Central memory CD8-positive, alpha-beta T cell (primary cell): ENCODE data around the gene ANKMY1.
"Not testable (repeated sequence)": the region's sequence is repeated elsewhere in the genome, so short reads cannot be mapped to it uniquely, and the experiment has no call there.

ENCODE experiments used
- ATAC-seq: fragments of 150-1000 bp; cut with Tn5 transposase; replicated peaks from 2 replicates; pipeline ENCODE4 v1.10.0; 2022; ENCODE audit warnings: mild to moderate bottlenecking, moderate FRiP score, moderate number of reproducible peaks; ENCODE audit not compliant: poor library complexity, severe bottlenecking; ENCODE audit errors: extremely low read depth
- DNase-seq, 2 donors: peaks; one replicate each; pipeline ENCODE4 v3.0.0; 2021; ENCODE audit warnings: low spot score in 2 of 2
- H3K27ac Mint-ChIP-seq: one replicate; pipeline ENCODE4 v1.8.0; 2022; ENCODE audit warnings: low read depth, mild to moderate bottlenecking, moderate library complexity, mixed read lengths
- H3K27me3 Mint-ChIP-seq: one replicate; pipeline ENCODE4 v1.8.0; 2022; ENCODE audit warnings: mixed read lengths
- H3K36me3 Mint-ChIP-seq: one replicate; pipeline ENCODE4 v1.8.0; 2022; ENCODE audit warnings: mild to moderate bottlenecking, moderate library complexity, mixed read lengths; ENCODE audit not compliant: insufficient read depth
- H3K4me1 Mint-ChIP-seq: one replicate; pipeline ENCODE4 v1.8.0; 2022; ENCODE audit warnings: mixed read lengths
- H3K4me3 Mint-ChIP-seq: one replicate; pipeline ENCODE4 v1.8.0; 2022; ENCODE audit warnings: mild to moderate bottlenecking, moderate library complexity, mixed read lengths
- H3K9me3 Mint-ChIP-seq: one replicate; pipeline ENCODE4 v1.8.0; 2022; ENCODE audit warnings: mixed read lengths

Gene ANKMY1

DNA sequence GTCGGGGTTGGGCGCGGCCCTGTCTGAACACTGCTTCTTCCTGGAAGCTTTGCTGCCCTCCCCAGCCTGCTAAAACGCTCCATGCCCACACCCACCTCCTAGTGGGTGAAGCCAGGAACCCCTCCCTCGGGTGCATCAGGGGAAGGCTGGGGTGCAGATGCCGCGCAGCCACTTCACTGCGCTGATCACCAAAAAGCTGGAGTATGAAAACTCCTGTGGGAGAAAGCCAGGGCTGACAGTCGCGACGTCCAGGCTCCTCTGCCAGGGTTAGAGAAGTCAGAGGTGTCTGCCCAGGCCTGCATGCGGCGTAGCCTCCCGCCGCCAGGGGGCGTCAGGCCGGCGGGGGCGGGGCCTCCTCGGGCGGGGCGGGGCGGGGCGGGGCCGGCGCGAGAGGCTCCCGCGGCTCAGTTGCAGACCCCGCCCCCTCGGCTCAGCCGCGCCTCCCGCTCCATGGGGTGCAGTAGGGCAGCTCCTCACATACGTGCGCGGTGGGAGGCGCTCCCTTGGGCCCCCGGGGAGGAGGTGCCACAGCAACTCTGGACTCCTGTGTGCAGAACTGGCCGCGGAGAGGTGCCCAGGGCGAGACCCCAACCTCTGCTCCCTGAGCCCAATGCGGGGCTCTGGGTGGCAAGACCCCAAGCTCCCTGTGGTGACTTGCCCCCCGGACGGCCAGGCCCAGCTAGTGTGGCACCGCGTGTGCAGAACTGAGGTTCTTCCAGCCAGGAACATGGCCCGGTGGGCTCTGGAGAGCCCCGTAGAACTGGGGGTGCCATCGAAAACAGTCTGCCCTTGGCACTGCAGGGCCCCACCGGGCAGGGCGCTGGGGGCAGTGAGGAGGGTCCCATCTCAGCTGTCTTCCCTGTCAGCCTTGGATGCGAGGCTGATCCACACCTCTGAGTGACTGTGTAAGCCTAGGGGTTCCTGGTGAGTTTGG, 8.7 kb upstream of the ANKMY1 start:
- Mint-ChIP-seq H3K27me3 (no peaks in the 10 kb centered on the region), H3K9me3 (no peaks in the 10 kb centered on the region), H3K4me3 (peak overlapping the region; percentile 91), H3K36me3 (peaks cover 32% of the 10 kb centered on the region), H3K27ac (peak overlapping the region; percentile 98), H3K4me1 (peaks cover 71% of the 10 kb centered on the region)
- peak; percentile 87 to 89 for DNase-seq
- ATAC-seq, result peak; percentile 59

DNA sequence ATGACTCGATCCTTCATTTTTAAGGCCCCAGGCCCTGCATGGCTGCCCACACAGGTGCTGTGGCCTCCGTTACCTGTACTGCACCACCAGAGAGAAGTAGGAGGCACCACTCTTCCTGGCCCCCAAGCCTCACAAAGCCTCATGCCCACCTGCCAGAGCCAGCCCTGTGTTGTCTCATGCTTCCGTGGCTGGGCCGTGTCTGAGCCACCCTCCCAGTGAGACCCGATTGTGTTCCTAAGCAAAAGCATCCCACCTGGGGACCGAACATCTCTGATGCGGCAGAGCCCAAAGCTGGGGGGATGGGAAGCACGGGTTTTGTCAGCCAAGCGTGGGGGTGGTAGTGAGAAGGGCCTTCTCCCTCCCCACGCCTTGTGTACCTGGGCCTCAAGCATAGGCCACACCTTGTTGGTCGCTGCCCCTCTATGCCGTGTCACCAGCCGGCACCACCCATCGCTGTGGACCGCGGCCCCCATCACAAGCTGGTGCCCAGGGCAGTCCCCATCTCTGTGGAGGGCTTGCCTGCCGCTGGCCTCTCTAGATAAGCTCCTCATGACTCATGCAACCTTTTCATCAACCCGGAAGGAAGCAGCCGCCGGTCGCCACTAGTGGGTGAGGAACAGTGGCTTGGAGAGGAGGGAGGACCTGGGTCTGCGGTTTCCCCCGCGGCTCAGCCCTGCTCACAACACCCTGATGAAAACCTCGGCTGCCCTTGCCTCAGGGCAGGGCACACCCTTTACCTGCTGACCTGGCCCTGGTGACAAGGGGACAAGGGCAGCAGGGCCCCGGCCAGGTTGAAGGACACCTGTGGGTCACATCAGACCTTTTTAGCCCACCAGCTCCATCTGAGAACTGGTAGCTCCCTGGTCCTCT, 7.8 kb upstream of the ANKMY1 start:
- peaks cover 67% of the 10 kb centered on the region for H3K4me1 Mint-ChIP-seq
- ATAC-seq (peak; percentile 65), DNase-seq (peak; percentile 82 to 92)
- no peaks in the 10 kb centered on the region for H3K9me3 Mint-ChIP-seq
- no peaks in the 10 kb centered on the region for H3K27me3 Mint-ChIP-seq
- H3K27ac Mint-ChIP-seq, result peak overlapping the region; percentile 98
- peaks cover 37% of the 10 kb centered on the region for H3K36me3 Mint-ChIP-seq
- peak overlapping the region; percentile 91 for H3K4me3 Mint-ChIP-seq

DNA sequence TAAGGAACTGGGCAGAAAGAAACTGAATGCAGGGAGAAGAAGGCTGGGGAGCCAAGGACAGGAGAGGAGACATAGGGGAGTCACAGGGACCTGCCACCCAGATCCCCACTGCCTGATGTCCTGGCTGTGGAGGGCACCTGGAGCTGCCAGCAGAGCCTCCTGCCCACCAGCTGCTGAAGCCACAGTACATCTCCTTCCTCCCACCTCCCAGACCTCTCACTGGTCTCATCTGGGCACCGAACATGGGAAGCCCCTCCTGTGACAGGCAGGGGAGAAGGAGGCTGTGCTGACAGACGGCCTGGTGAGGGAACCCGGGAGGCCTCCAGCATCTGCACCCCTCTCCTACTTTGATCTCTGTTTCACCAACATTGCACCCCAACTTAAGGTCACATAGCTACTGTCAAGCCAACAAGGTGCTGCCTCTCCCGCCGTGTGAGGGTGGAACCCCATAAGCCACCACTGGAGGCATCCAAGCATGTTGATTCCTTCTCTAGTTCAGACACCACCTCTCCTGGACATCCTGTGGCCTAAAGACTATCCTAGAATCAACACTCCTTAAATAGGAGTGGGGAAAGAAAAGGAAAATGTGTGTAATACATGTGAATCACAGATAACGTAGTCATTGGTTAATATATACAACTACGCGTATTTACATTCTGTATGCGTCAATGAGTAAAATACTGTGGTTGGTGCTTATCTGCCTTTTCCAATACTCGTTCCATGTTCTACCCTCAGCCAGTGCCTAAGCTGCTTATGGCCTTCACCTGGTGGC, 7.0 kb upstream of the ANKMY1 start:
- no peak for ATAC-seq
- no peaks in the 10 kb centered on the region for H3K9me3 Mint-ChIP-seq
- peak overlapping the region; percentile 91 for H3K4me3 Mint-ChIP-seq
- H3K27me3 Mint-ChIP-seq, result no peaks in the 10 kb centered on the region
- H3K27ac Mint-ChIP-seq, result peak overlapping the region; percentile 98
- H3K4me1 Mint-ChIP-seq, result peaks cover 64% of the 10 kb centered on the region
- peaks cover 34% of the 10 kb centered on the region for H3K36me3 Mint-ChIP-seq
- DNase-seq, result peak in 1 of 2 donors; percentile 18

DNA sequence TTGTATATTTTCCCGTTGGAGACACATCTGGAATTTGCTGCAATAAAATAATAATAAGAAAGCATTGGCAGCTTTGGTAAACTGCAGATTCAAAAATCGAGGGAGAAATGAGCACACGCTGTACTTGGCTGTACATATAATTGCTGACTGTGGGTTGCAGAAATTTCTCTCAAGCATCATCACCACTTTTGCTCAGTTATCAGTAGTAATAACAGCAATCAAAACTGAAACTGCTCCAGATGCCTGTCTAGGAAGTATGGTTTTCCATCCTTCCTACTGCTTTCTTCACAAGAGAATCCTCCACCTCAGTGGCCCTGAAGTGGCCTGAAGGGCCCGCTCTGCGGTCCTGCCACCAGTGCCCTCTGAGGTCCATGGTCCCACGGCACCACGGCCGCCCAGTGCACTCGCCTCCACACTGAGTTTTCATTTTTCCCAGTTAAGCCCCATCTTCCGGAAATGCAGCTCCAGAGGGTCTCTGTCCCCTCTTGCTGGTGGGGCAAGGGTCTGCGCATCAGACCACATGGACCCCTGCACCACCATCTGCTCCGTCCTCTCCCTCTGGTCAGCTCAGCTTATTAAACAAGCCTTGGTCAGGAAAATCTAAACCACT, 6.3 kb upstream of the ANKMY1 start:
- no peak for ATAC-seq
- H3K36me3 Mint-ChIP-seq, result peaks cover 37% of the 10 kb centered on the region
- peaks cover 65% of the 10 kb centered on the region for H3K4me1 Mint-ChIP-seq
- DNase-seq, result peak in 1 of 2 donors; percentile 4
- peak overlapping the region; percentile 98 for H3K27ac Mint-ChIP-seq
- H3K27me3 Mint-ChIP-seq, result no peaks in the 10 kb centered on the region
- no peaks in the 10 kb centered on the region for H3K9me3 Mint-ChIP-seq
- H3K4me3 Mint-ChIP-seq, result peak overlapping the region; percentile 91

DNA sequence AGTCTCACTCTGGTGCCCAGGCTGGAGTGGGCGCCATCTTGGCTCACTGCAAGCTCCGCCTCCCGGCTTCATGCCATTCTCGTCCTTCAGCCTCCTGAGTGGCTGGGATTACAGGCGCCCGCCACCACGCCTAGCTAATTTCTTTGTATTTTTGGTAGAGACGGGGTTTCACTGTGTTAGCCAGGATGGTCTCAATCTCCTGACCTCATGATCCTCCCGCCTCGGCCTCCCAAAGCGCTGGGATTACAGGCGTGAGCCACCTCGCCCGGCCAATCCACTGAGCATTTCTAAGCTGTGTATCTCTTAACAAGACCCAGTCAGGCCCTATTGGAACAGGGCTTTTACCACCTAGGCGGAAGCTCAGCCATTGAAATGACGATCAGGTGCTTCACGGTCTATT, 5.4 kb upstream of the ANKMY1 start:
- not testable (repeated sequence) for ATAC-seq, H3K27me3 Mint-ChIP-seq, H3K9me3 Mint-ChIP-seq, H3K27ac Mint-ChIP-seq
- peak in 1 of 2 donors; percentile 7 for DNase-seq
- H3K4me3 Mint-ChIP-seq, result peak overlapping the region; percentile 91
- peaks cover 38% of the 10 kb centered on the region for H3K36me3 Mint-ChIP-seq
- H3K4me1 Mint-ChIP-seq, result peaks cover 72% of the 10 kb centered on the region

DNA sequence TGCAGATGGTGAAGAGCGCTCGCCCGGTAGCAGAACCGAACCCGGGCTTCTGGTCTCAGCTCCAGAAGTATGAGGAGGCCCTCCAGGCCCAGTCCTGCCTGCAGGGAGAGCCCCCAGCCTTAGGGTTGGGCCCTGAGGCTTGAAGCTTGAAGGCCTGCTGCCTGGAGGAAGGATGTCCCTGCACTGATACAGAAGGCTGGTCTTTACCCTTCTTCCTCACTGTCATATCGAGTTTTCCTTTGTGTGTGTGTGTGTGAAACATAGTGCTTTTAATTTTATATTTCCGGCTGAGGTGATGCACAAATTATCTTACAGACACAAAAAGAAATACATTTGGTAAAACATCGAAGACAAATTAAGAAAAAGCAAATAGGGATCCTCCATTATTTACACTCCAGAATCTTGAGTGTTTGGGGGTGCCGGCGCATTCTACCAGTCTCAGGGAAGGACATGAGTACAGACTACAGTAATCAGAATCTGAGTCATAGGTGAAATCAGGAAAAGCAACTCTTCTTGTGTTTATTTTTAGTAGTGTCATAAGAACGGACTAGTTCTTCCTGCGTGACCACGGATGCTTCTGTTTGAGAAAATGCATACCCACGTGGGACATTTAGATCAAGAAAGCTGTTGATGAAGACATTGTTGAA, 3.7 kb upstream of the ANKMY1 start:
- Mint-ChIP-seq H3K4me1 (peaks cover 66% of the 10 kb centered on the region), H3K27me3 (no peaks in the 10 kb centered on the region), H3K4me3 (peak overlapping the region; percentile 87), H3K27ac (peak overlapping the region; percentile 91), H3K9me3 (no peaks in the 10 kb centered on the region), H3K36me3 (peaks cover 39% of the 10 kb centered on the region)
- DNase-seq (peak in 1 of 2 donors; percentile 11), ATAC-seq (no peak)

DNA sequence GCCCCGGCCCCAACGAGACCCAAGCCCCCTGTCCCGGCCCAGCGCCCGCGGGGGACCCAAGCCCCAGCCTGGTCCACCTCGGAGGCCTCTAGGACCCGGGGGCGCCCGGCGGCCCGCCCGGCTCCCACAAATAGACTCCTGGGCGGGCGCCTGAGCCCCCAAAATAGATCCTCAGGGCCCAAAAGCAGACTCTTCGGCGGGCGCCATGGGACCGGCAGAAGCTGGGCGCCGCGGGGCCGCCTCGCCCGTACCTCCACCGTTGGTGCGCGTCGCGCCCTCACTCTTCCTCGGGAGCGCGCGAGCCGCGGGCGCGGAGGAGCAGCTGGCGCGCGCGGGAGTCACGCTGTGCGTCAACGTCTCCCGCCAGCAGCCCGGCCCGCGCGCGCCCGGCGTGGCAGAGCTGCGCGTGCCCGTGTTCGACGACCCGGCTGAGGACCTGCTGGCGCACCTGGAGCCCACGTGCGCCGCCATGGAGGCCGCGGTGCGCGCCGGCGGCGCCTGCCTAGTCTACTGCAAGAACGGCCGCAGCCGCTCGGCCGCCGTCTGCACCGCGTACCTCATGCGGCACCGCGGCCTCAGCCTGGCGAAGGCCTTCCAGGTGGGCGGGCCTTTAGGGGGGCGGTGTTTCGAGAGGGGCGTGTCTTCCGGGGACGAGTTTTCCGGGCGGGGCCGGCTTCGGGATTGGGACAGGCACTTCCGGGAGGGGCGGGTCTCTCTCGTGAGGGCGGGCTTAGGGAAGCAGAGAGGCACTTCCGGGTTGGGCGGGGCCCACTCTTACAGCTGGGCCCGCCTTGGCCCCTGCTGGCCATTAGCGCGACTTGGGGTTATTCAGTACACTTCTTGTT, 2.9 kb upstream of the ANKMY1 start:
- H3K9me3 Mint-ChIP-seq, result no peaks in the 10 kb centered on the region
- peak; percentile 45 for ATAC-seq
- H3K27ac Mint-ChIP-seq, result peak overlapping the region; percentile 91
- peak overlapping the region; percentile 87 for H3K4me3 Mint-ChIP-seq
- peaks cover 33% of the 10 kb centered on the region for H3K36me3 Mint-ChIP-seq
- H3K27me3 Mint-ChIP-seq, result no peaks in the 10 kb centered on the region
- DNase-seq, result peak; percentile 99 to 100
- peaks cover 64% of the 10 kb centered on the region for H3K4me1 Mint-ChIP-seq

DNA sequence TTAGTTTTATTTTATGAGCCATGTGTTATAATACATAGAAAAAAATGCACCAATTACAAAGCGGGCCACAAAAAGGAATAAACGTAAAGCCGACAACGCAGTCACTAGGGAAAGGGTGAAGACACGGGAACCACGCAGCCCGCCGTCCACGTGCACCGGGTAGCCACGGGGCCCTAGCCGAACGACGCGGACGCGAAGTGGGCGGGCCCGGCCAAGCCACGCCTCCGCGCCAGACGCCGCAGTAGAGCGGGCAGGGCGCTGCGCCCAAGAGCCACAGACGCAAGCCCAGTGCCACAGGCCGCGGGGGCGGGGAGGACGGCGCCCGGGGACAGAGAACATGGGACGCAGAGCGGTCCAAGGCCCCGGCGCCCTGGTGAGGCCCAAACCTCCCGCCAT, 2.3 kb upstream of the ANKMY1 start, which contains the start of gene DUSP28:
Gene DUSP28, plus strand, starts transcription at position 274 of the 396 bp plus-strand sequence. CDS start 328 bp downstream, outside the sequence.
- Mint-ChIP-seq H3K4me3 (peak within 1 kb of the TSS; percentile 87), H3K9me3 (no peaks in the 10 kb centered on the region), H3K27me3 (no peaks in the 10 kb centered on the region), H3K4me1 (peaks cover 58% of the 10 kb centered on the region), H3K27ac (peak within 1 kb of the TSS; percentile 91), H3K36me3 (peaks cover 27% of the 10 kb centered on the region)
- ATAC-seq, result peak; percentile 66
- peak; percentile 83 to 88 for DNase-seq

DNA sequence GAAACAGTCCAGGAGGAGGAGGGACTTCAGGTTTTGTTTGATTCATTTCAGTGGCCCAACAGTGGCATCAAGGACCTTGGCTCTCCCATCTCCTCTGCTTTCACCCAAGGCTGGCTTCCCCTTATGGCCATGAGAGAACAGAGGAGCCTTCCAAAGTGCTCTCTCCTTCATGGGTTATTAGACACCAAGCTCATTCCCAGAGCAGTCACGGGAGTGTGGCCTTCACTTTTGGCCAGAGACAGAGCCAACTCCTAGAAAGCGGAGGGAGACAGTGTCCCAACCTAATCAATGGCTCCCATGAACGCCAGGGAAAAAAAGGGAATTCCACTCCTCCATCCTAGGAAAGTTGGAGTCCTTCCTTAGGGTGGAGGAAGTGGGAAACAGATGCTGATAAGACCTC, 1.5 kb upstream of the ANKMY1 start:
- no peaks in the 10 kb centered on the region for H3K9me3 Mint-ChIP-seq

DNA sequence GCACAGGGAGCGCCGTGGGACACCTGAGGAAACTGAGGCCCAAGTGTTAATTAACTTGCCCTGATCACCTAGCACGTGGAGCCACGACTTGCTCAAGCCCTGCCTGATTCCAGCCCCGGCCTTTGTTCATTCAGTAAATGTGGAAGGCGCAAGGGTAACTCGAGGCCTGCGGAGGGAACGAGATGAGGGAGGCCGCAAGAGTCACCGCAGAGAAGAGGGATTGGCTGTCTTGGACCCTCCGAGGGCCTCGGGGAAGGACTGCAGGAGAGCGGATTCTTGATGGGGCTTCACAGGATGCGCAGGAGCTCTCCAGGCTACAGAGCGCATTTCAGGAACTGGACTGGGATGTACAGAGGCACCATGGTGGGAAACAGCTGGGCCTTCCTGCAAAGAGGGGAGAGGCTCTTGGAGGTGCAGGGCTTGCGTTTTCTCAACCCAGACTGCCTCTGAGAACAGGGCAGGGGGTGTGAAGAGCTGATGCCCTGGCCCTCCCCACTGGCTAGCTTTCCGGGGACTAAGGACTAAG, 511 bp upstream of the ANKMY1 start:
- Mint-ChIP-seq H3K27ac (no peak overlapping the region), H3K9me3 (no peaks in the 10 kb centered on the region), H3K36me3 (peaks cover 22% of the 10 kb centered on the region), H3K4me1 (peaks cover 41% of the 10 kb centered on the region), H3K27me3 (no peaks in the 10 kb centered on the region), H3K4me3 (peak overlapping the region; percentile 87)
- DNase-seq (no peak), ATAC-seq (no peak)

More for the DNA sequence above, 1.5 kb upstream of the ANKMY1 start:
- no peak for ATAC-seq
- peak overlapping the region; percentile 87 for H3K4me3 Mint-ChIP-seq
- no peaks in the 10 kb centered on the region for H3K27me3 Mint-ChIP-seq
- peaks cover 22% of the 10 kb centered on the region for H3K36me3 Mint-ChIP-seq
- DNase-seq, result no peak
- H3K4me1 Mint-ChIP-seq, result peaks cover 50% of the 10 kb centered on the region
- H3K27ac Mint-ChIP-seq, result no peak overlapping the region
